NOMO-1 (cell line): ENCODE data around the gene CYP2C19.
"Not testable (repeated sequence)": the region's sequence is repeated elsewhere in the genome, so short reads cannot be mapped to it uniquely, and the experiment has no call there.

Source experiments
- DNase-seq, 2 experiments: peaks; one replicate each; lab custom pipeline; 2025; ENCODE audit not compliant: unreplicated experiment in 2 of 2; lab: John Stamatoyannopoulos, UW

CYP2C19 gene

GRCh38 chr10:94762393-94762792, at the start of gene CYP2C19:
TSS of gene CYP2C19 (plus strand) at chr10:94762681. CDS start at chr10:94762706, 25 bp downstream.
- no peak for DNase-seq

- DNase-seq: no peak
Observed at GRCh38 chr10:94725871-94726270, 36.6 kb upstream of the CYP2C19 start.

- no peak for DNase-seq
Observed at GRCh38 chr10:94735197-94735596, 27.3 kb upstream of the CYP2C19 start.

GRCh38 chr10:94738588-94738987, 23.9 kb upstream of the CYP2C19 start:
- DNase-seq: no peak

GRCh38 chr10:94747137-94747536, 15.3 kb upstream of the CYP2C19 start:
- no peak for DNase-seq

GRCh38 chr10:94747838-94748237, 14.6 kb upstream of the CYP2C19 start:
- no peak for DNase-seq

GRCh38 chr10:94757916-94758315, 4.6 kb upstream of the CYP2C19 start:
- DNase-seq: no peak

GRCh38 chr10:94760586-94761178, 1.8 kb upstream of the CYP2C19 start:
- no peak for DNase-seq

- DNase-seq: not testable (repeated sequence)
Observed at GRCh38 chr10:94775425-94775824, 12.9 kb downstream of the CYP2C19 start.

GRCh38 chr10:94777886-94778458, 15.5 kb downstream of the CYP2C19 start:
- no peak for DNase-seq

GRCh38 chr10:94780844-94781243, 18.4 kb downstream of the CYP2C19 start:
- no peak for DNase-seq

- DNase-seq: no peak
Observed at GRCh38 chr10:94784256-94784655, 21.8 kb downstream of the CYP2C19 start.

GRCh38 chr10:94785211-94785610, 22.7 kb downstream of the CYP2C19 start:
- no peak for DNase-seq

- not testable (repeated sequence) for DNase-seq
Observed at GRCh38 chr10:94800551-94800950, 38.1 kb downstream of the CYP2C19 start.

- DNase-seq: no peak
Observed at GRCh38 chr10:94803307-94803706, 40.8 kb downstream of the CYP2C19 start.

- peak in 1 of 2 experiments; percentile 13 for DNase-seq
Observed at GRCh38 chr10:94830025-94830424, 67.5 kb downstream of the CYP2C19 start.

- no peak for DNase-seq
Observed at GRCh38 chr10:94846204-94846603, 83.7 kb downstream of the CYP2C19 start.

- no peak for DNase-seq
Observed at GRCh38 chr10:94850766-94851165, 88.3 kb downstream of the CYP2C19 start.

GRCh38 chr10:94851263-94851662, 88.8 kb downstream of the CYP2C19 start:
- DNase-seq: no peak

- no peak for DNase-seq
Observed at GRCh38 chr10:94852438-94852837, 90.0 kb downstream of the CYP2C19 start.

- no peak for DNase-seq
Observed at GRCh38 chr10:94853065-94853464, 90.6 kb downstream of the CYP2C19 start.

GRCh38 chr10:94858005-94858404, 95.5 kb downstream of the CYP2C19 start:
- DNase-seq: no peak

GRCh38 chr10:94859086-94859485, 96.6 kb downstream of the CYP2C19 start:
- DNase-seq: no peak
